ENCODE measurements around the gene MTF2. TPM values are rescaled to one million over a fixed set of nuclear protein-coding genes. Genes with fewer than 3 reads are reported as not detected.

The MTF2 gene
- total RNA-seq, 1 donor from 2014 or later = 16.7 TPM

GRCh38 chr1:93081716-93082115 is 2.6 kb downstream of the MTF2 start:
- TF ChIP-seq CTCF (IDR thresholded peaks at IDR 0.05) (no peak), POLR2AphosphoS5 (IDR thresholded peaks at IDR 0.05; ENCODE audit: insufficient read depth in 1 of 2, low read depth in 1 of 2) (no peak), POLR2A (IDR thresholded peaks at IDR 0.05) (no peak)
- no peak for DNase-seq (ENCODE audit: extremely low spot score in 2 of 2)
- Histone ChIP-seq H3K27ac (no peak overlapping the region), H3K27me3 (no peaks in the 10 kb centered on the region), H3K4me3 (no peak overlapping the region), H3K4me1 (peaks cover 30% of the 10 kb centered on the region), H3K9me3 (no peaks in the 10 kb centered on the region), H3K36me3 (peaks cover 0 to 10% of the 10 kb centered on the region in 2 donors)
- intact Hi-C loops (cut with DNase I) = no loop called here

GRCh38 chr1:93082313-93082712 is 3.2 kb downstream of the MTF2 start:
- Histone ChIP-seq H3K27ac (no peak overlapping the region), H3K9me3 (no peaks in the 10 kb centered on the region), H3K4me3 (no peak overlapping the region), H3K27me3 (no peaks in the 10 kb centered on the region), H3K36me3 (peaks cover 0 to 10% of the 10 kb centered on the region in 2 donors), H3K4me1 (peaks cover 30% of the 10 kb centered on the region)
- no peak for DNase-seq (ENCODE audit: extremely low spot score in 2 of 2)
- intact Hi-C loops (cut with DNase I) = no loop called here
- TF ChIP-seq POLR2AphosphoS5 (IDR thresholded peaks at IDR 0.05; ENCODE audit: insufficient read depth in 1 of 2, low read depth in 1 of 2) (no peak), POLR2A (IDR thresholded peaks at IDR 0.05) (no peak), CTCF (IDR thresholded peaks at IDR 0.05) (no peak)

GRCh38 chr1:93083979-93084378 is 4.9 kb downstream of the MTF2 start:
- no peak for DNase-seq (ENCODE audit: extremely low spot score in 2 of 2)
- H3K4me1 ChIP-seq = peaks cover 22% of the 10 kb centered on the region
- no peaks in the 10 kb centered on the region for H3K9me3 ChIP-seq
- intact Hi-C loops (cut with DNase I) = no loop called here
- no peaks in the 10 kb centered on the region for H3K27me3 ChIP-seq
- TF ChIP-seq CTCF (IDR thresholded peaks at IDR 0.05) = no peak
- no peak for TF ChIP-seq POLR2A (IDR thresholded peaks at IDR 0.05)
- TF ChIP-seq POLR2AphosphoS5 (IDR thresholded peaks at IDR 0.05; ENCODE audit: insufficient read depth in 1 of 2, low read depth in 1 of 2) = no peak
- no peak overlapping the region for H3K27ac ChIP-seq
- H3K36me3 ChIP-seq = peaks cover 0 to 10% of the 10 kb centered on the region in 2 donors
- no peak overlapping the region for H3K4me3 ChIP-seq

DNA sequence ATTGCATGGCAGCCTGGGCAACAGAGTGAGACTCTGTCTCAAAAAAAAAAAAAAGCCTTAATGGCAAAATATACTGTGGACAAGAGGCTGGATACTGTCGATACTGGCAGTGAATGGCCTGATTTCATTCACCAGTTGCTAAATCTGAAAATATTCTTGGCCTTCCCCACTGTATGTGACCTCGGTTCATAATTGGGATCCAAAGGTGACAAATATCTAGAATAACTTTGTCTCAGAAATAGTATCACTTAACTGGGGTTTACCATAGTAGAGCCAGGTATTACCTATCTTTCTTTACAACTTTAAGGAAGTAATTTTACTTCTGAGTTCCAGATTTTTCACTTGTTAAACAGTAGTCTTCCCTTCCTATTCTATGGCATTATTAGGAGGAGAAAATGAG is 8.4 kb downstream of the MTF2 start:
- intact Hi-C loops (cut with DNase I) = no loop called here
- H3K9me3 ChIP-seq = no peaks in the 10 kb centered on the region
- H3K36me3 ChIP-seq = peaks cover 0 to 10% of the 10 kb centered on the region in 2 donors
- no peak overlapping the region for H3K4me3 ChIP-seq
- TF ChIP-seq POLR2A (IDR thresholded peaks at IDR 0.05) (no peak), CTCF (IDR thresholded peaks at IDR 0.05) (no peak), POLR2AphosphoS5 (IDR thresholded peaks at IDR 0.05; ENCODE audit: insufficient read depth in 1 of 2, low read depth in 1 of 2) (no peak)
- H3K4me1 ChIP-seq = no peaks in the 10 kb centered on the region
- no peak for DNase-seq (ENCODE audit: extremely low spot score in 2 of 2)
- no peaks in the 10 kb centered on the region for H3K27me3 ChIP-seq
- H3K27ac ChIP-seq = no peak overlapping the region

DNA sequence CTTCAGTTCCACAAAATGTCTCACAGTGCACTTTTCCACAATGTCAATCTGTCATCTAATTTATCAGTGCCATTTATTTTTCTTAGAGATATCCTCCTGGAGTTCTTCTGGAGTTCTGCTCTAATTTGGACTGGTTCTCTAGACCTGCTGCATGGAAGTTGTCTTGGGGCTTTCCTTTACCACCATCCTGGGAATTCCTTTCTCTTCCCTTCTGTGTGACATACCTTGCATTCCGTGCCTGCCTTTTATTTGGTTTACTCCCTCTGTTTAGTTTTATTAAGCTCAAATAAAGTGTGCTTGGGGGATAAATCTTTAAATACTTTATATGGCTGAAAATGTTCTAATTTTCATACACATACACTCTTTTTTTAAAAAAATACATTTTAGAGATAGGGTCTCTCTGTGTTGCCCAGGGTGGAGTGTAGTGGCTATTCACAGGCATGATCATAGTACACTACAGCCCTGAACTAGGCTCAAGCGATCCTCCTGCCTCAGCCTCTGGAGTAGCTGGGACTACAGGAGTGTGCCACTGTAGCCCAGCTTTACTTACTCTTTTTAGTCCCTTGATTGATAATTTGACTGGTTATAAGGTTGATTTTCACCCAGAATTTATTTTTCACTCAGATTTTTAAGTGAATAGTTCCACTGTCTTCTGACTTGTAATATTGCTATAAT is 14.4 kb downstream of the MTF2 start:
- H3K27me3 ChIP-seq = no peaks in the 10 kb centered on the region
- H3K4me1 ChIP-seq = peaks cover 6% of the 10 kb centered on the region
- no peaks in the 10 kb centered on the region for H3K9me3 ChIP-seq
- intact Hi-C loops (cut with DNase I) = no loop called here
- H3K36me3 ChIP-seq = no peaks in the 10 kb centered on the region
- DNase-seq (ENCODE audit: extremely low spot score in 2 of 2) = no peak
- H3K27ac ChIP-seq = no peak overlapping the region
- no peak for TF ChIP-seq CTCF (IDR thresholded peaks at IDR 0.05)
- no peak for TF ChIP-seq POLR2AphosphoS5 (IDR thresholded peaks at IDR 0.05; ENCODE audit: insufficient read depth in 1 of 2, low read depth in 1 of 2)
- no peak for TF ChIP-seq POLR2A (IDR thresholded peaks at IDR 0.05)
- no peak overlapping the region for H3K4me3 ChIP-seq
